Kidney (tissue), 14 donors: ENCODE results near the gene KLK3. TPM values are rescaled to one million over a fixed set of nuclear protein-coding genes. Genes with fewer than 3 reads are reported as not detected.

ENCODE experiments used
- DNase-seq, 5 donors: peaks; one replicate each; pipeline ENCODE4 v3.0.0-alpha.2; 2013 to 2020
- FAIRE-seq: peaks from 2 replicates; lab custom pipeline; 2012; peaks lifted over from hg19 to GRCh38; lab: Jason Lieb, UNC
- H3K27ac ChIP-seq, 2 donors: one replicate each; pipeline ENCODE4 v1.7.0; 2013; ENCODE audit warnings: low read depth in 2 of 2, low read length in 2 of 2, inconsistent platforms in 1 of 2
- H3K27me3 ChIP-seq: one replicate; pipeline ENCODE4 v1.7.1; 2013; ENCODE audit warnings: low read length, inconsistent platforms; ENCODE audit not compliant: control insufficient read depth, insufficient read depth
- H3K36me3 ChIP-seq, 3 donors: one replicate each; pipeline versions ENCODE4 v1.7.0 to v1.7.1; 2013; ENCODE audit warnings: low read length in 3 of 3, control low read depth in 1 of 3, inconsistent platforms in 1 of 3; ENCODE audit not compliant: insufficient read depth in 3 of 3, control insufficient read depth in 2 of 3
- H3K4me1 ChIP-seq, 3 donors: one replicate each; pipeline versions ENCODE4 v1.7.0 to v1.7.1; 2013; ENCODE audit warnings: low read length in 3 of 3, inconsistent platforms in 1 of 3, low read depth in 1 of 3; ENCODE audit not compliant: control insufficient read depth in 2 of 3, insufficient read depth in 2 of 3
- H3K4me3 ChIP-seq, 3 donors: one replicate each; pipeline versions ENCODE4 v1.7.0 to v1.8.1; 2013; ENCODE audit warnings: low read length in 3 of 3, control low read depth in 1 of 3, inconsistent platforms in 1 of 3
- H3K9ac ChIP-seq, 3 donors: one replicate each; pipeline versions ENCODE4 v1.7.0 to v1.7.1; 2013; ENCODE audit warnings: low read length in 3 of 3, control low read depth in 1 of 3, inconsistent platforms in 1 of 3
- H3K9me3 ChIP-seq, 3 donors: one replicate each; pipeline versions ENCODE4 v1.7.0 to v1.7.1; 2013; ENCODE audit warnings: low read length in 3 of 3, control low read depth in 1 of 3, inconsistent platforms in 1 of 3; ENCODE audit not compliant: control insufficient read depth in 2 of 3, insufficient read depth in 1 of 3
- CTCF ChIP-seq: IDR thresholded peaks from 3 replicates; pipeline ENCODE4 v1.5.1; 2012; ENCODE audit warnings: mild to moderate bottlenecking, moderate library complexity, borderline replicate concordance; ENCODE audit not compliant: insufficient read depth; ENCODE audit errors: extremely low read depth
- intact Hi-C: fragments of 100-400 bp; cut with DNase I; formaldehyde crosslinking; loops from one replicate; pipeline ENCODE4 v1.11.1; 2022
- polyA plus RNA-seq: library from polyadenylated mRNA; stranded (reverse); fragments of 350-450 nt; fragmentation: Illumina TruSeq; extraction: RNeasy Lipid Tissue Mini Kit (QIAGEN cat#74804); gene quantifications from one replicate; pipeline ENCODE4 v1.2.3, GENCODE V29; 2014; ENCODE audit warnings: low read depth, low replicate concordance; ENCODE audit not compliant: insufficient read depth
- total RNA-seq: library from RNA; stranded (reverse); fragmentation: NEBNext Ultra II Directional; extraction: Animal tissue kit (Norgen Biotek cat#: 25700); gene quantifications from one replicate; pipeline ENCODE4 v1.2.1, GENCODE V29; 2021
- donor health status: control.
- donor health status: control.
- donor health status: control.
- donor health status: control.
- donor health status: control.
- donor health status: DM: yes; HTN: yes; CAD: no.
- donor health status: Normal renal cell carcinoma (clear cell type).

KLK3 gene
- total and polyA plus RNA-seq, 2 donors from 2014 or later: 1.6 TPM; not detected in 1

GRCh38 chr19:50843701-50844221, 11.0 kb upstream of the KLK3 start:
- Histone ChIP-seq H3K4me1 (no peaks in the 10 kb centered on the region), H3K9ac (no peak overlapping the region), H3K4me3 (no peak overlapping the region), H3K9me3 (no peaks in the 10 kb centered on the region), H3K27me3 (no peaks in the 10 kb centered on the region), H3K27ac (no peak overlapping the region), H3K36me3 (no peaks in the 10 kb centered on the region)
- intact Hi-C loops: no loop called here
- no peak for DNase-seq
- FAIRE-seq: no peak
- no peak for TF ChIP-seq CTCF

GRCh38 chr19:50844296-50844935, 10.3 kb upstream of the KLK3 start:
- DNase-seq: no peak
- H3K36me3 ChIP-seq: no peaks in the 10 kb centered on the region

GRCh38 chr19:50850738-50851137, 4.0 kb upstream of the KLK3 start:
- Histone ChIP-seq H3K9me3 (no peaks in the 10 kb centered on the region), H3K27me3 (no peaks in the 10 kb centered on the region), H3K4me3 (no peak overlapping the region), H3K36me3 (no peaks in the 10 kb centered on the region), H3K4me1 (no peaks in the 10 kb centered on the region), H3K9ac (no peak overlapping the region), H3K27ac (no peak overlapping the region)
- TF ChIP-seq CTCF: no peak
- FAIRE-seq (no peak), DNase-seq (no peak)
- intact Hi-C loops: no loop called here

More at GRCh38 chr19:50844296-50844935, 10.3 kb upstream of the KLK3 start:
- no peak overlapping the region for H3K9ac ChIP-seq
- FAIRE-seq: no peak
- H3K4me3 ChIP-seq: no peak overlapping the region
- no peak for TF ChIP-seq CTCF
- no peak overlapping the region for H3K27ac ChIP-seq
- H3K27me3 ChIP-seq: no peaks in the 10 kb centered on the region
- intact Hi-C loops: no loop called here
- no peaks in the 10 kb centered on the region for H3K4me1 ChIP-seq
- H3K9me3 ChIP-seq: no peaks in the 10 kb centered on the region
